ENCODE data around the gene RIT1.
"Not testable (repeated sequence)": the region's sequence is repeated elsewhere in the genome, so short reads cannot be mapped to it uniquely, and the experiment has no call there.

Gene RIT1

DNA sequence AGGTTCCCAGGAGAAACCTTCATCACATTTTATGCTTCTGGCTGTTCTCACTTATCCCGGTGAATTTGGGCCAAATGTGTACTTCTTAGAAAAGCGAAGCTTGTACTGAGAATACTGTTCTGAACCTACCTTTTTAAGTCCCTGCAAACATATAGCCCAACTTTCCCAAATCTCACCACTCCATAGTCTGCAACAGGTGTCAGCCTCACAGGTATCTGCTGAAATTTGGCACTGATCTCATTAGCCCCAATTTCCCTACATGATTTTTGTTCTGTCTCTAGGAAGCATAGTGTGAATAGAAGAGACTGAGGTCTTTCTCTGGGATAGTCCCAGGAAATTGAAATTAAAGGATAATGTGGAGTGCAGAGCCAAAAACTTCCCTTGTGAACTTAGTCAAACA, 11.5 kb downstream of the RIT1 start:
- Histone ChIP-seq H4K20me1 (ENCODE audit: low read depth, low read length) (no peaks in the 10 kb centered on the region), H2AFZ (ENCODE audit: low read depth, low read length, severe bottlenecking) (no peak overlapping the region), H3K27ac (ENCODE audit: low read depth, low read length) (no peak overlapping the region), H3K79me2 (ENCODE audit: insufficient read depth, low read length) (no peaks in the 10 kb centered on the region), H3K36me3 (ENCODE audit: low read length) (peaks cover 28% of the 10 kb centered on the region), H3K9ac (ENCODE audit: low read length) (no peak overlapping the region), H3K9me3 (ENCODE audit: insufficient read depth, low read length) (no peaks in the 10 kb centered on the region), H3K9me2 (replicated peaks; ENCODE audit: insufficient read depth, low read length) (no peaks in the 10 kb centered on the region), H3F3A (ENCODE audit: insufficient read depth) (no peaks in the 10 kb centered on the region), H3K4me2 (ENCODE audit: low read depth, low read length, poor library complexity, severe bottlenecking) (no peak overlapping the region), H3K27me3 (ENCODE audit: low read length) (no peaks in the 10 kb centered on the region), H3K4me3 (ENCODE audit: insufficient read depth, low read length, poor library complexity, severe bottlenecking) (no peak overlapping the region)
- TF ChIP-seq, protein P1, sequence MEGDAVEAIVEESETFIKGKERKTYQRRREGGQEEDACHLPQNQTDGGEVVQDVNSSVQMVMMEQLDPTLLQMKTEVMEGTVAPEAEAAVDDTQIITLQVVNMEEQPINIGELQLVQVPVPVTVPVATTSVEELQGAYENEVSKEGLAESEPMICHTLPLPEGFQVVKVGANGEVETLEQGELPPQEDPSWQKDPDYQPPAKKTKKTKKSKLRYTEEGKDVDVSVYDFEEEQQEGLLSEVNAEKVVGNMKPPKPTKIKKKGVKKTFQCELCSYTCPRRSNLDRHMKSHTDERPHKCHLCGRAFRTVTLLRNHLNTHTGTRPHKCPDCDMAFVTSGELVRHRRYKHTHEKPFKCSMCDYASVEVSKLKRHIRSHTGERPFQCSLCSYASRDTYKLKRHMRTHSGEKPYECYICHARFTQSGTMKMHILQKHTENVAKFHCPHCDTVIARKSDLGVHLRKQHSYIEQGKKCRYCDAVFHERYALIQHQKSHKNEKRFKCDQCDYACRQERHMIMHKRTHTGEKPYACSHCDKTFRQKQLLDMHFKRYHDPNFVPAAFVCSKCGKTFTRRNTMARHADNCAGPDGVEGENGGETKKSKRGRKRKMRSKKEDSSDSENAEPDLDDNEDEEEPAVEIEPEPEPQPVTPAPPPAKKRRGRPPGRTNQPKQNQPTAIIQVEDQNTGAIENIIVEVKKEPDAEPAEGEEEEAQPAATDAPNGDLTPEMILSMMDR (IDR thresholded peaks at IDR 0.05; ENCODE audit: insufficient read depth, low read length, poor library complexity, severe bottlenecking): no peak
- no peak for TF ChIP-seq EZH2phosphoT487 (conservative IDR thresholded peaks at IDR 0.05; ENCODE audit: low read length)

DNA sequence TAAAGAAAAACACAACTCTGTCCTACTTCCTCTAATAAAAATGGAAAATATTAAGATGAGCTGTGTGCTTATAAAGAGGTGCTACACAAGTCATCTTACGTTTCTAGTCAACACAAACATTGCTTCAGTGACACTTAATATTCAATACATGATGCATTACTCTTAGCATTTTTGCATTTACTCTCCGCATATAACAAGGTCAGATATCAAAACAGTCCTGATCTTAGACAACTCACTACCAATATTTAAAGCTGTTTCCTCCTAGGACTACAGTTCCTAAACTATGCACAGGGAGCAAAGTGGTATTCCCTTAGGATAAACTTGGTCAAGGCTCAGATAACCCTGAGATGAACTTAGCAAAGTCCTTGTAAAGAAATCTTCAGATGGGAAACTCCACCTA, 12.3 kb downstream of the RIT1 start:
- H3K4me3 ChIP-seq (ENCODE audit: insufficient read depth, low read length, poor library complexity, severe bottlenecking): no peak overlapping the region
- no peak overlapping the region for H2AFZ ChIP-seq (ENCODE audit: low read depth, low read length, severe bottlenecking)
- H3K4me2 ChIP-seq (ENCODE audit: low read depth, low read length, poor library complexity, severe bottlenecking): no peak overlapping the region
- no peaks in the 10 kb centered on the region for H3F3A ChIP-seq (ENCODE audit: insufficient read depth)
- H3K27me3 ChIP-seq (ENCODE audit: low read length): no peaks in the 10 kb centered on the region
- H4K20me1 ChIP-seq (ENCODE audit: low read depth, low read length): no peaks in the 10 kb centered on the region
- TF ChIP-seq, protein P1 (IDR thresholded peaks at IDR 0.05; ENCODE audit: insufficient read depth, low read length, poor library complexity, severe bottlenecking): no peak
- TF ChIP-seq EZH2phosphoT487 (conservative IDR thresholded peaks at IDR 0.05; ENCODE audit: low read length): no peak
- H3K79me2 ChIP-seq (ENCODE audit: insufficient read depth, low read length): no peaks in the 10 kb centered on the region
- no peak overlapping the region for H3K9ac ChIP-seq (ENCODE audit: low read length)
- peaks cover 25% of the 10 kb centered on the region for H3K36me3 ChIP-seq (ENCODE audit: low read length)
- no peaks in the 10 kb centered on the region for H3K9me3 ChIP-seq (ENCODE audit: insufficient read depth, low read length)
- no peaks in the 10 kb centered on the region for H3K9me2 ChIP-seq (replicated peaks; ENCODE audit: insufficient read depth, low read length)
- no peak overlapping the region for H3K27ac ChIP-seq (ENCODE audit: low read depth, low read length)

DNA sequence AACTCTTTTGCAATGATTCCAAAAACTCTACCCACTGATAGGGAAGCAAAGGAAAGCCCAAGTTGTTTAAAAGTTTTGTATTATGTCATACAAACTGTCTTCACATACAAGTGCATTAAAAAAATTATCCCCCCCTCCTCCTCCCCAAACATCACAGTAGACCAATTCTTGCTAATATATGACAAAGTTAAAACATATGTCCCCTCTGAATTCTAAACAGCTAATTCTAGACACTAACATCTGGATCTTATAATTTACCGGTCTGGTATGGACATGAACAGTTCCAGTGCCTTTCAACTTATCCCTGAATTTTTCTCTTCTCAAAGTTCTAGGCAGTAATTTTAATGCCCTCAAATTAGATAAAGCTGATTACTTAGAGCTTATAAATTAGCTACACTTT, 13.4 kb downstream of the RIT1 start:
- Histone ChIP-seq H3K9me2 (replicated peaks; ENCODE audit: insufficient read depth, low read length) (no peaks in the 10 kb centered on the region), H4K20me1 (ENCODE audit: low read depth, low read length) (no peaks in the 10 kb centered on the region), H3K9ac (ENCODE audit: low read length) (no peak overlapping the region), H3K36me3 (ENCODE audit: low read length) (peaks cover 23% of the 10 kb centered on the region), H2AFZ (ENCODE audit: low read depth, low read length, severe bottlenecking) (no peak overlapping the region), H3K27ac (ENCODE audit: low read depth, low read length) (no peak overlapping the region), H3F3A (ENCODE audit: insufficient read depth) (0 out of 2 replicates have a peak, but pooled peaks cover 5% of the 10 kb centered on the region), H3K27me3 (ENCODE audit: low read length) (no peaks in the 10 kb centered on the region), H3K9me3 (ENCODE audit: insufficient read depth, low read length) (no peaks in the 10 kb centered on the region), H3K79me2 (ENCODE audit: insufficient read depth, low read length) (no peaks in the 10 kb centered on the region), H3K4me2 (ENCODE audit: low read depth, low read length, poor library complexity, severe bottlenecking) (no peak overlapping the region), H3K4me3 (ENCODE audit: insufficient read depth, low read length, poor library complexity, severe bottlenecking) (no peak overlapping the region)
- no peak for TF ChIP-seq EZH2phosphoT487 (conservative IDR thresholded peaks at IDR 0.05; ENCODE audit: low read length)
- TF ChIP-seq, protein P1 (IDR thresholded peaks at IDR 0.05; ENCODE audit: insufficient read depth, low read length, poor library complexity, severe bottlenecking): no peak

DNA sequence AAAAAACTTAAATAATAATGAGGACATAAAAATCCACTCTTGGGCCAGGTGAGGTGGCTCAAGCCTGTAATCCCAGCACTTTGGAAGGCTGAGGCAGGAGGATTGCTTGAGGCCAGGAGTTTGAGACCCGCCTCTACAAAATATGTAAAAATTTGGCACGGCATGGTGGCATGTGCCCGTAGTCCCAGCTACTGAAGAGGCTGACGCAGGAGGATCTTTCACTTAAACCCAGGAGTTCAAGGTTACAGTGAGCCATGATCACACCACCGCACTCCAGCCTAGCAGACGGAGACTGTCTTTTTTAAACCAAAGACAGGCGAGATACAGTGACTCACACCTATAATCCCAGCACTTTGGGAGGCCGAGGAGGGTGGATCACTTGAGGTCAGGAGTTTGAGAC, 14.7 kb downstream of the RIT1 start:
- H3K9ac ChIP-seq (ENCODE audit: low read length); H3K79me2 ChIP-seq (ENCODE audit: insufficient read depth, low read length); H3K4me2 ChIP-seq (ENCODE audit: low read depth, low read length, poor library complexity, severe bottlenecking); H3K4me3 ChIP-seq (ENCODE audit: insufficient read depth, low read length, poor library complexity, severe bottlenecking); H4K20me1 ChIP-seq (ENCODE audit: low read depth, low read length); H3F3A ChIP-seq (ENCODE audit: insufficient read depth); H3K9me3 ChIP-seq (ENCODE audit: insufficient read depth, low read length); H3K9me2 ChIP-seq (replicated peaks; ENCODE audit: insufficient read depth, low read length); H3K27ac ChIP-seq (ENCODE audit: low read depth, low read length); H2AFZ ChIP-seq (ENCODE audit: low read depth, low read length, severe bottlenecking); H3K27me3 ChIP-seq (ENCODE audit: low read length): not testable (repeated sequence)
- peaks cover 23% of the 10 kb centered on the region for H3K36me3 ChIP-seq (ENCODE audit: low read length)

DNA sequence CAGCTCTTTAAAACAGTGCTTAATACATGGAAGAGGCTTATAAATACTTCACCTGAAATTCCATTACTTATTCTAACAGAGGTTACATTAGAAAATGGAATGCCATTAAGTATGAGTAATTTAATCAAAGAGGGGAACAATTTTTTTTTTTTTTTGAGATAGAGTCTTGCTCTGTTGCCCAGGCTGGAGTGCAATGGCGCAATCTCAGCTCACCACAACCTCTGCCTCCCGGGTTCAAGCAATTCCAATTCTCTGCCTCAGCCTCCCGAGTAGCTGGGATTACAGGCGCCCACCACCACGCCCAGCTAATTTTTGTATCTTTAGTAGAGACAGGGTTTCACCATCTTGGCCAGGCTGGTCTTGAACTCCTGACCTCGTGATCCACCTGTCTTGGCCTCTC, 15.5 kb downstream of the RIT1 start:
- not testable (repeated sequence) for H4K20me1 ChIP-seq (ENCODE audit: low read depth, low read length); H2AFZ ChIP-seq (ENCODE audit: low read depth, low read length, severe bottlenecking); H3K27me3 ChIP-seq (ENCODE audit: low read length); H3K79me2 ChIP-seq (ENCODE audit: insufficient read depth, low read length); H3K9me3 ChIP-seq (ENCODE audit: insufficient read depth, low read length); H3K9me2 ChIP-seq (replicated peaks; ENCODE audit: insufficient read depth, low read length); H3K9ac ChIP-seq (ENCODE audit: low read length); H3K27ac ChIP-seq (ENCODE audit: low read depth, low read length); H3F3A ChIP-seq (ENCODE audit: insufficient read depth); H3K4me2 ChIP-seq (ENCODE audit: low read depth, low read length, poor library complexity, severe bottlenecking); H3K4me3 ChIP-seq (ENCODE audit: insufficient read depth, low read length, poor library complexity, severe bottlenecking)
- H3K36me3 ChIP-seq (ENCODE audit: low read length): peaks cover 20% of the 10 kb centered on the region

Measured in SU-DHL-6 (cell line).